Suppressor macrophage treated with lipopolysaccharide for 1 hour (primary cell): ENCODE data around the gene LMO3.
"Not testable (repeated sequence)": the region's sequence is repeated elsewhere in the genome, so short reads cannot be mapped to it uniquely, and the experiment has no call there.

ENCODE experiments used
- DNase-seq, 3 donors: peaks; one replicate each; pipeline ENCODE4 v3.0.0-alpha.2; 2020 to 2022

LMO3 gene

DNA sequence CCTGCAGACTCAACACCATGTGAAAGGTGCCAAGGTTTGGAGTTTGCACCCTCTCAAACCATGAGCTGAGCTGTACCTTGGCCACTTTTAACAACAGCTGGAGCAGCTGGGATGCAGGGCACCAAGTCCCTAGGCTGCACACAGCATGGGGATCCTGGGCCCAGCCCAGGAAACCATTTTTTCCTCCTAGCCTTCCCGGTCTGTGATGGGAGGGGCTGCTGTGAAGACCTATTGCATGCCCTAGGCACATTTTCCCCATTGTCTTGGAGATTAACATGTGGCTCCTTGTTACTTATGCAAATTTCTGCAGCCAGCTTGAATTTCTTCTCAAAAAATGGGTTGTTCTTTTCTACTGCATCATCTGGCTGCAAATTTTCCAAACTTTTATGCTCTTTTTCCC is 68.3 kb downstream of the LMO3 start:
- DNase-seq, result not testable (repeated sequence)

DNA sequence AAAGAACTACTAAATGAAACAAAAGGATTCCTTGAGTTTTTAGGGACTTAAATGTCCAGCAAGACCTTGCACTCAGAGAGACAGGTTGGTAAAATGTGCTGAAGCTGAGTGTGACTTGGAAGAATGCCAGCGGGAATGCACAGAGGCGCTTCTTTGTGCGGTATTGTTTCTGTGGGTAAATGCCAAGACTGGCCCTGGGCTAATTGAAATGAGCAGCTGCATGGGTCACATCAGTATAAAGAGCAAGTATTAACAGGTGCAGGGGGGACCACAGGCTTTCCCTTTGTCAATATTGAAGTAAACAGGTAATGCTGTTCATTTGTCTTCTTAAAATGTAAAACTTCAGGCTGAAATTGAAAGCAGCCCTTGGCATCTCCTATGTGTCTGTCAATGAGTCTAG is 74.3 kb downstream of the LMO3 start:
- DNase-seq, result no peak

DNA sequence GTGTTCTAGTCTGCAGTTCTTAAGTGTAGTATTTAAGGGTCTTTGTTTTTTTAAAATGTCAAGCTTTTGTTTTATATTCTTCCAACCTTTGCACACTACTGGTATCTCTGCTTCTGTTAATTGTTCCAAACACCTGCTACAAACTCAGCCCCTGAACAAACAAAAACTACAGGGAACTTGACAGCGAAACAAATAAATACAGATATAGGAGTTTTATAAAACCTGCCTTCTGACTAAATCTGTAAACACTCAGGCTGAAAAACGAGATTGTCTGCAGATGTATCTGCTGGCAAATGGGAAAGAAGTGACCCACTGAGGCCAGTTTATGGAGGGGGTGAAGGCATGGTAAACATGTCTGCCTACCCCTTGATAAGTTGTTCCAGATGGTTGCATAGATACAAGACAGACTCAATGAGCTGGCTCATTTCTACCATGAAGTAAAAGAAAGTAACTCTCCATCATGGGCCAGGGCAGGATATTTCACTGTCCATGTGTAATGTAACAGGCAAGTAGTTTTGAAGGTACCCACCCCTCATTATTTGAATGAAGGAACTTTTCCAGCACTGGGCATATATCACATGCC is 75.6 kb downstream of the LMO3 start:
- DNase-seq, result no peak

DNA sequence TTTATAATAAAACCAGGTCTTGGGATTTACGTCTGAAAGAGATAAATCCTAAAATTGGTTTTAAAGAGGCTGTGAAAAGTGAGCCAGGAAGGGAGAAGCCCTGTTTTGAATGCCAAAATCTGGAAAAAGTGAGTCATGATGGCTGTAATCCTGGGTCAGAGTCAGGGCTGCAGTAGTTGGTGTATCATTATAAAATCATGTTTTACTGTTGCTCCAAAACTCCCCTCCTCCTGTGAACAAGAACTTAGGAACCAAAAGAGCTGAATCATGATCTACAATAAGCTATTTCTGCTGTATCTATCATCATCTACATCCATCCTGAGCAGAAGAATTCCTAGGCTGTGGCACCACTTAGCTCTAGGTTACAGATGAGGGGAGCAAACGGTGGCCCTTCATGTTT is 79.3 kb downstream of the LMO3 start:
- peak in 1 of 3 donors; percentile 0 for DNase-seq

DNA sequence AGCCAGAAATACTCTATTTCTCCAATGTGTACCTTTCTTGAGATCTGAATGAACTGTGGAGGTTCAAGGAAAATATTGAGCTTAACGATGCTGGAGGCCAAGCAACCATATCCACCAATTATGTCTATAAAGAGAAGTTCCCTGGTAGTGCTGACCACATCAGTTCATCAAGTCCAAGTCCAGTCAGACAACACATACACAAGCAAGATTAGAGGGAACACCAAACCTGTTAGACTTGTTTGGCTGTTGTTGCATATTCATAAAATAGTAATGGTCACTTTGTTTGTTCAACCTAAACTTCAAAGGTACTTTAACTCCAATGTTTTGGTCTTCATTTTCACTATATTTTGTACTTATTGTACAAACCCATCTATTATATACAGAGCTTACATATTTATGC is 81.6 kb downstream of the LMO3 start:
- DNase-seq, result no peak

DNA sequence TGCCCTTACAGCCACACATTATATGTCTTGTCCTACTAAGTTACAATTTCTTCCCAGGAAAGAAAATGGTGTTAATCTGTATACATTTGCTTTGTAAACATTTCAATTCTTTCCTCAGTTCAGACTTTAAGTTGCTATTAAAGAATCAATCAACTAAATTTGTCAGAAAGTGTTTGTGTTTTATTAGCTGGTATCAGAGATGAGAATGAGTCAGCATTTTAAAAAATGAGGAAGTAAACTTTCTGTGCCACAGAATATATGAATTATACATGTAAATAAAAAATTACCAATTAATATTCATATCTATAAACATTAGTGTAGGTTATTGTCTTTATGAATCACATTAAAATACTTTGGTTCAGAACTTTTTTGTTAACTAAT is 82.0 kb downstream of the LMO3 start:
- DNase-seq, result peak in 1 of 3 donors; percentile 17

DNA sequence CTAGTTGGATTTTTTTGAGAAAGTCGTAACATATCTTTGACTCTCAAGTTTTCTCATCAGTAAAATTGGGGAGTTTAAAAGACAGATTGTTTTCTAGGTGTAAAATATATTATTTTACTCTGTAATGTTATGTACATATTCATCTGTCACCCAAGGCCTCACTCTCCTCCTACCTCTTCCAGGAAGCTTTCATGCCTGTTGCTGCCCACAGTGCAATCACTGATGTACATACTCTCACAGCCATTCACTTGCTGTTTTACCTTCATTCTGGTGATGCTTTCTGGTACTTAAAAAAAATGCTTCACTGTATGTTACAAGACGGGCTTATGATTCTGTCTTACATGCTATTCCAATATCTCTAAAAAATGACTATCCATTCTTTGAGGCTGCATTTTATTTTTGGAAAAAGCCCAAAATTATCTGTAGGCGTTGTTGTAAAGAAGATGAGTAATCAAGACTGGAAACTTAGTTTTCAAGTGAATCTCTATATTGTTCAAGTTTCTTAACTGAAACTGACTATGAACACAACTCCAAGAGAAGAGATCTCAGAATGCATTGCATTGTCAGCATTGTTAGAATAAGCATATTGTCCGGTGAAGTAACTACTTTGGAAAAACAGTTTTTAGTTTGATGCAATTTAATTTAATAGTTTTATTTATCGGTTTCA is 82.5 kb downstream of the LMO3 start:
- DNase-seq, result no peak

DNA sequence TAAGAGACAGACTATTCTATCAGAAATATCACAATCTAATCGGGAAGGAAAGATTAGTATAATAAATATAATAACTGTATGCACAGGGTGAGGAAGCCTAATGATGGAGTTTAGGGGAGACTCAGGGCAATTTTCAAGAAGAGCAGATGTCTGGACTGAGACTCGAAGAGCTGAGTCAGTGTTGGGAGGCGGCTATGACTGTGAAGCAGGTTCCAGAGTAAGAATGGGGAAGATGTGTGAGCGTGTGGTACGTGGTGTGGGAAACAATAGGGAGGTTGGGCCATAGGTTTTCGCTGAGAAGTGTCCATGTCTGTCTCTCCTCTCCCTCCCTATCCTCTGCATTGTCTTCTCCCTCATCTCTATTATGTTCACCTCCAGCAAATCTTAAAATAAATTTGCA is 85.6 kb downstream of the LMO3 start:
- DNase-seq, result no peak

DNA sequence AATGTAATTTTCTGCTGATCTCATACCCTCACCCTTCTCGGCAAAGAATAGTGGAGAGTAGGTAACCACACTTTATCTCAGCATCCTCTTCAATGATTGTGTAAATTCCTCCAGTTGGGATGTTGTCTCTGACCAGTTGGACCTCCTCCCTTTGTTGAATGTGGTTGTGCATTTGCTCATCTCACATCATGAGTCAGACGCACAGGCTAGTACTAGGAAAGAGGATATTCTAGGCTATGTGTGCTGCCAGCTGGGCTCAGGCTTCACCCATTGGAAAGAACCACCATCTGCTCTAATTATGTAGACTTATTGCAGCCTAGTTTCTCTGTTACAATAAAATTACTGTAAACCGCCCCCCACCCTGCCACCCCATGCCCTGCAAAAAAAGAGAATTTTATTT is 90.3 kb downstream of the LMO3 start:
- DNase-seq, result no peak

DNA sequence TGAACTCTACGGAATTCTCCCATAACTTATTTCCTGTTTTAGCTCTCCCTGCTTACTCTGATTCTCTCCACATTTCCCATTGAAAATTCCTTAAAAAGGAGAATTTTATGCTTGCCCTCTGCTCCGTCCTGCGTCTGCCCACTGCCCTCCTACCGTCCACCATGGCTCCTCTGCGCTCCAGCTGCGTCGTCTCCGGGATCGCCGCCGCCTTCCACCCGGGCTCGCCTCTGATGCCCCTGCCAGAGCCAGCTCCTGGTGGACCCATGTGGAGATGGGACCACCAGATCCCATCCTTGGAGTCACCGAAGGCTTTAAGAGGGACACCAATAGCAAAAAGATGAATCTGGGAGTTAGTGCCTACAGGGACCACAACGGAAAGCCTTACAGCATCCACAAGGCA is 92.7 kb downstream of the LMO3 start:
- no peak for DNase-seq

DNA sequence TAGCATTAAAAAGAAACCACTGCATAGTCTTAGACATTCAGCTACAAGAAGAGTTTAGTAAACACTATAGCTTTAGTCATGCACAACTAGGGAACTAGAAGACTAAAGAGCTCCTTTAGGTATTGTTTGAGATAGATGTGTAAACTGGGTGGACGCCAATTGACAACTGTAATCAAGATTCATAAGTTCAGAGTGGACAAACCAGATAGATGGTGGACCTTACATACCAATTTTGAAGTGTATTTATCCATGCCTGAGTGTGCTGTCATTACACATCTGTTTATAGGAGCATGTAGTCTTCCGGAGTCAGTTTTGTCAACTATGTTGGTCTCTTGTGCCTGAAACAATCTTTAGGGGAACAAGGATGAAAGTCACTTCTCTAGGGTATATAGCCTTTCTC is 96.6 kb downstream of the LMO3 start:
- DNase-seq, result no peak

DNA sequence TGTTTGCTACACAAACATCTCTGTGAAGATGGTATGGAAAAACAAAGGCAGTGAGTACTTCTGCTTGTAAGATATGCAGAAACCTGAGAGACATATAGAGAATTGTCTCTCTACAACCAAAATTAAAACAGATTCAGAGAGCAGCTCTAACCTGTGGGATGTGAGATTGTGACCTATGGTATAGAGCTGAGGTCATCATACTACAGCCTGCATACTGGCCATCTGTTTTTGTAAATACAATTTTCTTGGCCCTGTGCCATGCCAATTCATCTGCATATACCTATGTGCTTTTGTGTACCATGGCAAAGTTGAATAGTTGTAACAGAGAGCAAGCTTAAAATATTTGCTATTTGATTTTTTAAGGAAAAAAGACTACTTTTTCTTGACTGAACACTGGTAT is 99.6 kb downstream of the LMO3 start:
- DNase-seq, result no peak

DNA sequence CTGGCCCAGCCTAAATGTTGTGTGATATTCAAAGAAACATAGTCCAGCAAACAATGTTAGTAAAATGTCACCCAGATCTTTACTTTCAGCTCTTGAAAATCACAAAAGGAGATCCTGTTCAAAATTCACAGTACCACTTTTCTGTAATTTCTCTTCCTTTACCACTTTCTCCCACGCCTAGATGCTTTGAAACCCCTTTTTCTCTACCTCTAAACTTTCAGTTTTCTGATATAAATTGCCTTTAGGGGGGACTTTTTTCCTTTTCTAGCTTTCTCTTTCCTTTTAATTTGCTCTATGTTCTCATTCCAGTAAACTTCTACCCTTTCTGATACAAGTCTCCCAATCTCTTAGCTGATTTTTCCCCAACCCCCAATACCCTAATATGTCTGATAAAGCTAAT is 101.8 kb downstream of the LMO3 start:
- DNase-seq, result no peak

DNA sequence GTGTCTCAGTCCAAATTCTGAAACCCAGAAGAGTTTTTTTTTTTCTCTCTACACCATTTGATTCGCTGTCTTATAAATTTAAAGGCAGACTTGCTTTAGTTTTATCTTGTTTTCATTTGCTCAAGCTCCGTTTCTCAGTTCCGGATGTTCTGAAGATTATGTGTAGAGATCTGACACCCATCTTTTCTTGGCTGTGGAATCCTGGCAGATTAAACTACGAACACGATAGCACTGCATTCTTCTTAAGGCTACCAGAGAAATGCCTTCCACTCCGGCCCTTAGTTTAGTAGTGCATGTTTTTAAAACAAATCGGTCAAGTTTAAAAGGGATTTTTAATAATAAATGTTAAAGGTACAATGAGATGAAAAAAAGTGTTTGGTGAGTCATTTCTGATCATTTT is 106.4 kb downstream of the LMO3 start:
- DNase-seq, result no peak
